Stimulated activated CD4-positive, alpha-beta T cell treated with anti-CD3 and anti-CD28 coated beads, Interleukin-12 subunit alpha, Interleukin-12 subunit beta, amount 100 ng/mL, for 4 hours (primary cell): ENCODE measurements around the gene TTF2.

Experiments
- DNase-seq: peaks from one replicate; pipeline ENCODE4 v3.0.0-alpha.2; 2020

The TTF2 gene

DNA sequence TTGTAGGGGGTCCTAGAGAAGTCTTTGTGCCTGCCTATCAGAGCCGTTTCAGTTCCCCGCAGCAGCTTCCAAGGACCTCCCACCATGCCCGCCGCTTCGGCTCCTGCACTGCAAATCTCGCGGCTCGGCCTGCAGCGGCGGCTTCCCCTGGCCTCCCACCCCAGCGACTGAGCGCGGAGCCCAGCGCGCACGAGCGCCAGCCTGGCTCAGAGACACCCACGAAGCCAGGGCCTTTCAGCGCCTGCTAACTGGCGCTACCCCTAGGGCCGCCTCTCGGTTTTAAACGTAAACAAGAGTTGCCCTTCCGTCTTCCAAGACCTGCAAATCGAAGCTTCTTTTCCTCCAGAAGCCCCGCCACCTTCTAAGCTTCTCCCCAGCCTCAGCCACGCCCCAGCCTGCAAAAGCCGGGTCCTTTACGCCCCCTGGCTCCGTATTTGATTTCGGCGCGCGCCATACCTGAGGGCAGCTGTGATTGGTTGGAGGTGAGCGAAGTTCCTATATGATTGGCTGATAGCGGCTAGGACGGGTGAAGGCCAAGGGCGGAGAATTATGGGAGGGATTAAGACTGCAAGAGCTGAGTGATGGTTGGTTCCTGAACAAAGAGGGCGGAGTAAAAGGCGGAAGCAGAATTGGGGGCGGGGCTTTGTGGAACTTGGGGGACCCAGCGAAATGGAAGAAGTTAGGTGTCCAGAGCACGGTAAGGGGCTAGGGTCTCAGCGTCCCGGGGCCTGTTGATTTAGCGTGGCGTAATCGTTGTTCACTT, at the start of gene TTF2:
TTF2 (plus strand) TSS at position 649 of the 763 bp plus-strand sequence; CDS start at position 670, 21 bp downstream.
- DNase-seq: peak; percentile 89

- DNase-seq: no peak
Measured at GRCh38 chr1:117011334-117011733, 48.8 kb upstream of the TTF2 start.

GRCh38 chr1:117013309-117013858, 46.7 kb upstream of the TTF2 start:
- DNase-seq: no peak

DNA sequence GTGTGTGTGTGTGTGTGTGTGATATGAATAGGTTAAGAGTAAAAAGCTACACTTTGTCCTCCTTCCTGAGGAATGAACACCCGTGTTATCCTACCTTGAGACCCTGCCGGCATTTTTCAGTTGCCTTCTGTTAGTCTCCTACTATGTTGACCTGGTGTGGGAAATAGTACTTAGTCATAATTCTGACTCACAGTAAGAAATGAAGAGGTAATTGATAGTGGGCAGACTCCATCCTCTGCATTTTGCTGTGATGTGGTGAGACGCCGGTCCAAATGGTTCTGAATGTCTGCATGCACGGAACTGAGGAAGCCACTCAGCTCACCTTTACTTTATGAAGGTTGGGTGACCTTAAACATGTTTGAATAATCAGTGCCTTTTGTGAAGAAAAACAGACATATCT, 45.9 kb upstream of the TTF2 start:
- DNase-seq: no peak

- DNase-seq: no peak
Measured at GRCh38 chr1:117015724-117016123, 44.4 kb upstream of the TTF2 start.

- DNase-seq: no peak
Measured at GRCh38 chr1:117017062-117017461, 43.1 kb upstream of the TTF2 start.

DNA sequence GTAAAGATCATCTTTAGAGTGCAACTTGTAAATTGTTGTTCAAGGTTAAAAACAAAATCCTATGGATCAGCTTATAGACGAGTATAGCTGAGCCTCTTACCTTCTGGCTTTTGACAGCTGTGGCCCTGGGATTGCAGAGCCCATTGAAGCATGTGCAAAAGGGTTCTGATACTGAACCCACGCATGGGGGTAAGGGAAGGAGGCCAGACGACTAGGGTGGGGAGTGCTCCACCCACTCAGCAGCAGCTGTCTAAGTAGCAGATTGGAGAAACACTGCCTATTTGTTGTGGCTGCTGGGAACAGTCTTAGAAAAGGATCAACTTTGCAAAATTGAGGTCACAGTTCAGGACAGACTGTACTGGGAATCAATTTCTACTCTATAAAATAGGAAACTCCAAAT, 42.5 kb upstream of the TTF2 start:
- no peak for DNase-seq

GRCh38 chr1:117020526-117021156, 39.5 kb upstream of the TTF2 start:
- DNase-seq: no peak

GRCh38 chr1:117022114-117022513, 38.0 kb upstream of the TTF2 start:
- DNase-seq: no peak

DNA sequence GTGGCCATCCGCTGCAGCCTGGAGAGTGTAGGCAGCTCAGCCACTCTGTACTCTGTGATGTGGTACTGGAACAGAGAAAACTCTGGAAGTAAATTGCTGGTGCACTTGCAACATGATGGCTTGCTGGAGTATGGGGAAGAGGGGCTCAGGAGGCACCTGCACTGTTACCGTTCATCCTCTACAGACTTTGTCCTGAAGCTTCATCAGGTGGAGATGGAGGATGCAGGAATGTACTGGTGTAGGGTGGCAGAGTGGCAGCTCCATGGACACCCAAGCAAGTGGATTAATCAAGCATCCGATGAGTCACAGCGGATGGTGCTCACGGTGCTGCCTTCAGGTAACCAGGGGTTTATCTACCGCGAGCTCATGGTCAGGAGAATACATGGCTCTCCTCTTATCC, 34.6 kb upstream of the TTF2 start:
- DNase-seq: no peak

DNA sequence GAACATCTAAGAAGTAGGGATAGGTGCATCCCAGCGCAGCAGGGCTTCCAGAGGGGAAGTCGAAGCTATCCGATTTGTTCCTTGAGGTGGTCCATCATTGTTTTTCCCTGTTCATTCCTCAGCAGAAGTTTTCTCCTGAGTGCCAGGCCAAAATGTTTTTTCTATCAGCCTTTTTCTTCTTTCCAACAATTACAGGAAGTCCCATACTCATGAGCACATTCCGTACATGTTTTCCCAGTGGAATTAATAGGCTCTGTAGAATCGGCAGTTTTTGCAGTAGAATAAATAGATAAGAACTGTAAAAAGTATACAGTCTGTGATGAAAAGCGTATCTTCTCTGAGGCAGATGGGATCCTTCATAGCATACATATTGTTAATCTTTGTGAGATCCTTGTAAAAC, 33.8 kb upstream of the TTF2 start:
- no peak for DNase-seq

GRCh38 chr1:117029685-117030084, 30.4 kb upstream of the TTF2 start:
- DNase-seq: no peak

DNA sequence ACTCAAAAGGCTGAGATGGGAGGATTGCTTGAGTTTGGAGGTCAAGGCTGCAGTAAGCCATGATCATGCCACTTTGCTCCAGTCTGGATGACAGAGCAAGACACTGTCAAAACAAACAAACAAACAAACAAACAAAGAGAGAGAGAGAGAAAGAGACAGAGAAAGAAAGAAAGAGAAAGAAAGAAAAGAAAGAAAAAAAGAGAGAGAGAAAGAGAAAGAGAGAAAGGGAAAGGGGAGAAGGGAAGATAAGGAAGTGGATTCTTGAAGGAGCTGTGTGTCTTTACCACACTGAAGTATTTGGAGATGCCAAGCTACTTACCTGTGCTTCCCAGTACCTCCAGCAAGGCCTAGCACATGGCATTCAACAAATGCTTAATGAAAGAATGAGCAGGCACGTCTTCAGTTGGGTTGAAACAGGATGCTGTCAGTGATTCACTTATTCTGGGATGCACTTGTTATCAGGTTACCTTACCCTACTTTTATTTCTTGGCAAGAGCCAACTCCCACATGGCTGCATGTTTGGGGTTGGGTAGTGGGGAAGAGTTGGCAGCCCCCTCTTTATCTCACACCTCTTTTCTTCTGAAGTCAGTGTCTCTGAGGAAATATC, 29.8 kb upstream of the TTF2 start:
- no peak for DNase-seq

DNA sequence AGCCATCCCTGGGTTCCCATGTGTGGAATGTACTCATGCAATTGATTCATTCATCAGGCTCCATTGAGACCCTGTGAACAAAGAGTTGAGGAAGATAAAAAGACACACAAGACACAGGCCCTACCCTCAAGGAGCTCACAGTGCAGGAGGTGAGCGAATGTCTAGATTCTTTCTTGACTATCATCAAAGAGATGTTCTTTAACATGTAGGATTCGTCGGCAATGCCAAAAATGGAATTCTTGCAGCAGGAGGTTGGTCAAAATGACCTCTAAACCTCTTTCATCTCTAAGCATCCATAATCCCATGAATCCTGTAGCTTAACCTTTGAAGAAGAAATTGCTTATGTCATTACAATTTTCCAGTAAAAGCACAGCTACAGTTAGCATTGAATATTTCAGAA, 27.9 kb upstream of the TTF2 start:
- DNase-seq: no peak

DNA sequence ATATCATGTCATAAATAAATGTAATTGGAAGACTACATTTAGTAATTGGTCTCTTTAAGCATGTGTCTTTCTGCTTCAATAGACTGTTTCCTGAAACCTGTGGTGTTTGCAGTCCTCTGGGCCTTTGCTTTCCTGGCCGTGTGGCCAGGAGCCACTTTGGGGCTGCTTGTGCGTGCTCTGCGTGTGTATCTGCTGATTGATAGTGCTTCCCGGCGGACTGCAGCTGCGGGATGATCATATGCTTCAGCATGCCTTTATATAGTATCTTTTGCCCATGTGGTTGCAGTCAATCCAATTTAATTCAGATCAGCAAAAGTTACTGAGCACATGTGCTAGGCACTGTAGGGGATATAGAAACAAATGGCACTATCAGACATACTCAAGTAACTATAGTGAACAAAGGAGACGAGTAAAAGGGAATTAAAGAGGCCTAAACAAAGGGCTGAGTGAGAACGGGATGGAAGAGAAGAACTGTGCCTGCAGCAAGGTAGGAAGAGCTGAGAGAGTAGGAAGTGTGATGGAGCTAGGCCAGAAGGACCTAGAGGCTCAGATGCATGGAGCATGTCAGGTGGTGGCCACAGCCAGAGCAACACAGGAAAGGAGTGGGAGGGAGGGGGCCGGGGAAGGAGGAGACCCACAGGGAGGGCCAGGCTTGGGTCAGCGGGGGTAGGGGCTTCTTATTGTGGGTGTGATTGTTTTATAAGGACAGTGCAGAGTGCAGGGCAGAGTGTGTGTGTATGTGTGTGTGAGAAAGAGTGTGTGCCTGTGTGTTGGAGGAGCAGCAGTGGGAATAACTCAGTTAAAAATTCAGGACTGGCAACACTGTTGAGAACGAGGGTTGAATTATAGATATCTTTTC, 27.2 kb upstream of the TTF2 start:
- no peak for DNase-seq

DNA sequence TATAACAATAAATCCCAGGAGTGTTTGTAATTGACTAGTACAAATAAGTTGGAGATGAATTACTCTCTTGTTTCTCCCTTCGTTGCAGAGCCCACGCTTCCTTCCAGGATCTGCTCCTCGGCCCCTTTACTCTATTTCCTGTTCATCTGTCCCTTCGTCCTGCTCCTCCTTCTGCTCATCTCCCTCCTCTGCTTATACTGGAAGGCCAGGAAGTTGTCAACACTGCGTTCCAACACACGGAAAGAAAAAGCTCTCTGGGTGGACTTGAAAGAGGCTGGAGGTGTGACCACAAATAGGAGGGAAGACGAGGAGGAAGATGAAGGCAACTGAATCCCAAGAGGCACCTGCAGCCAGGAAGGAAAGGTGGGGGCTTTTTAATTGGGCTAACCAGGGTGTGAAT, 26.4 kb upstream of the TTF2 start:
- no peak for DNase-seq

- DNase-seq: no peak
Measured at GRCh38 chr1:117034791-117035290, 25.3 kb upstream of the TTF2 start.

- no peak for DNase-seq
Measured at GRCh38 chr1:117036018-117036461, 24.1 kb upstream of the TTF2 start.

DNA sequence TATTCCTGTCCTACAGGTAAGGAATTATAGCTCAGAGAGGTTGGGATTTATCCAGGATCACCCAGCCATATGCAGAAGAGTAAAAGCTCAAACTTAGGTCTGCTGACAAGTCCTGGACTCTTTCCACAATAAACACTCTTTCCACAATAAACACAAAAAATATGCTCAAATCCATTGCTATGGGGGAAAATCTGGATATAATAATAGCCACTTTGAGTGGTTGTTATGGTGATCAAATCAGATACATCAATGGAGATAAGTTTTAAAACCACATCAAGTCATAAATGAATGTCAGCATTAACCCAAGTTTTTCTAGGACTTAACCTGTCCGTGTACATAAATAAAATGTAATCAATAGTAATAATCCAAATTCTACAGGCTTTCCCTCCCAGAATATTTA, 22.3 kb upstream of the TTF2 start:
- no peak for DNase-seq

DNA sequence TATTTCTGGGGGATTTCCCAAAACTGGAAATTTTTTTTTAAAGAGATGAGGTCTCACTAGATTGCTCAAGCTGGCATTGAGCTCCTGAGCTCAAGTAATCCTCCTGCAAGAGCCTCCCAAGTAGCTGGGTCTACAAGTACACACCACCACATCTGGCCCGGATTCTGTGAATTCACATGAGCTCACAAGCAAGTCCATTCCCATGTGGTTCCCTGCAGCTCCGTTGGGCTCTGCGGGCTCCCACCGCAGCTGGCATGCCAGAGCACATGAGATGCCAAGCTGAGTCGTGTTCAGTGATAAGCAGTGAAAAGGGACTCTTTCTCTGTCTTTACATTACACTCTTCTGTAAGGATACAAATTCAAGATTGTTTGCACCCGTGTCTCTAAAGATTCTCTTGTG, 21.9 kb upstream of the TTF2 start:
- DNase-seq: no peak

- DNase-seq: no peak
Measured at GRCh38 chr1:117044217-117044616, 15.9 kb upstream of the TTF2 start.

DNA sequence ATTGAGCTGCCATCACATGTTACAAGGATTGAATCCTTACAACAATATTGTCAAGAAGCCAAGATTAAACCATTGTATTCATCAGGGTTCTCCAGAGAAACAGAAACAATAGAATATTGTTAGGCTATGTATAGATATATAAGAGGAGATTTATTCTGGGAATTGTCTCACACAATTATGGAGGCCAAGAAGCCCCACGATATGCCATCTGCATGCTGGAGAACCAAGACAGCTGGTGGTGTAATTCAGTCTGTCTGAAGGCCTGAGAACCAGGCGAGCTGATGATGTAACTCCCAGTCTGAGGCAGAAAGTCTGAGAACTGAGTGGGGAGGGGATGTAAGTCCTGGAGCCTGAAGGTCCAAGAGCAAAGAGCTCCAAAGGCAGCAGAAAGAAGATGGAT, 14.5 kb upstream of the TTF2 start:
- no peak for DNase-seq

- no peak for DNase-seq
Measured at GRCh38 chr1:117046781-117047180, 13.3 kb upstream of the TTF2 start.
